MV-4-11 (cell line): ENCODE measurements around the gene LANCL2.

Experiments
- DNase-seq: peaks from one replicate; lab custom pipeline; 2025; lab: John Stamatoyannopoulos, UW

LANCL2 gene

DNA sequence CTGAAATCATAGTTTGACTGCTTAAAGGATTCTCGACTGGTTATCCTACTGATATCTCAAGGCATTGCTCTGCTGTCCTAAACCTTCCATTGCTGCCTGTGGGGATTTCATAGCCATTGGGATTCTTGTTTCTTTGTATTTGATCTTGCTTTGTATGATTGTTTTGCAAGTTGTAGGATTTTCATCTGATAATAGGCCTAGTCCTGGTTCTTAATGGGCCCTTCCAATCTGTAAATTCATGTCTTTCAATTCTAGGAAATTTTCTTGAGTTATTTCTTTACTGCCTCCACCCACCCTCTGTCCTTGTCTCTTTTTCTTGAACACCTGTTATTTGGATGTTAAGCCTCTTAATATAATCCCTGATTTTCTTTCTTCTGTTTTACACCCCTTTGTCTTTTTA lies 72.2 kb downstream of the LANCL2 start:
- no peak for DNase-seq

- no peak for DNase-seq
Observed at GRCh38 chr7:55438085-55438756, 73.1 kb downstream of the LANCL2 start.

DNA sequence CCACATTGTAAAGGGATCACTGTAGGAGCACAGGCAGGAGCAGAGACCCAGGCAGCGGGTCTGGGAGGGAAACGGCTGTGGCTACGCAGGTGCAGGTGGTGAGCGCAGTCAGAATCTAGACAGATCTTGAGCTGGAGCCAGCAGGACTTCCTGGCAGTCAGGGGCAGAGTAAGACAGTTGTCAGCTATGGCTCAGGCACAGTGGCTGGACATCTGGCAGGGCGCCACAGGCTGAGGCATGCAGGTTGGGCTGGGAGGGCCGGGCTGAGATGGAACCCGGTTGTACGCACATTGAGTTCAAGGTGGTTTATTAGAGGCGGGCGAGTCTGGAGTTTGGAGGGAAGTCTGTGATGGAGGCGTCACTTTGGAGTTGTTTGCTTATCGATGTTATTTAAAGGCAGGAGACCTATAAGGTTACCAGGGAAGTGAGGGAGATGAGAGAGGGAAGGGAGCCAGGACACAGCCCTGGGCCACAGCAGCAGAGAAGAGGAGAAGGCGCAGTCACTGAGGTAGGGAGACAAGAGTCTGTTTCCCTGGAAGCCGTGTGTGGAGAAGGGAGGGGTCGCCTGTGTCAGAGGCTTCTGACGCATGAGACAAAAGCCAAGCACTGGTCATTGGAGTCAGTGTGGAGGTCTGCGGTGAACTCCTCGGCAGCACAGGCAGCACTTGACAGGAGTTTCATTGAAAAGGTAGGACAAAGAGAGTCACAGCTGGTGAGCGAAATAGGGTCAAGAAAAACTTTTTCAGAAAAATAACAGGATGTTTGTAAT lies 73.8 kb downstream of the LANCL2 start:
- DNase-seq, result no peak

DNA sequence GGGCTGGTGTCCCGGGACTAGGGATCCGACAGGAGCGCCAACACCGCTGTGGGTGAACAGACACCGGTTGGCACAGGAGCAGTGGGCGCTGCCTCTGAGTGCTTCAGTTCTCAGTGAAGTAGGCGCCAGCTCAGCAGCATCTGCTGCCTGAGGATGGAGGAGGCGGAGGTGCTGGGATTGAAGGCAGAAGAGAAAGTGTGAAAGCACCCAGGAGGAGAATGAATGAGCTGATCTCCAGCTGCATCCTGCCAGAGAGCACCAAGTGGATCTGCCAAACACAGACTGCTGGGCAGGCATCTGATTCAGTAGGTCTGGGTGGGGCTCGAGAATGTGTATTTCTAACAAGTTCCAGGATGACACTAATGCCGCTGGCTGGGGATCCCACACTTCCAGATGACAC lies 74.5 kb downstream of the LANCL2 start:
- DNase-seq, result no peak

DNA sequence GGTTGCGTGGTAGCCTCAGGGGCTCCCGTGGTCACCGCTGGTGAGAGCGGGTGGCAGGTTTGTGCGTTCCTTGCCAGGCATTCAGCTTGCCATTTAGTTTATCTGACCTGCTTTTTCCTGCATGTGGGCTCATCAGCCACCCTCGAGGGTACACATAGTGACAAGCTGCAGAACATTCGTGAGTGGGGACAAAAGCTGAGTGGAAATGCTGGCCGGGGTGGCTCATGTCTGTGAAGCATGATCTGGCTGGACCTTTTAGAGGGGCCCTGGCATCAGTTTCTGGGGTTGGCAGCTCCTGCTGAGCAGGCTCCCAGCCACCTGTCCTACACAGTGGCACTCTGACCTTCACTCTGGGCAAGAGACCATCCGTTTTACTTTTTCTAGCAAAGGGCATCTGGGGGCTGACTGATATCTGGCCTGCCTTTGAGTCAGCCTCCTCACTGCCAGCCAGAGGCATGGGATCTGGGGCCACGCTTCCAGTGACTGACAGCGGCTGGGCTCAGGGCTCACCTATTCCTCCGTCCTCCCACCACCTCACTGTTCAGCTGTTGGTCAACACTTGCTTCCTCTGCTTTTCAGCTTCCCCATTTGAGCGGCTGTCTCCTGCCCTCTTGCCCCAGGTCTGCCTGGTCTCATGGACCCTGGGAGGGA lies 75.0 kb downstream of the LANCL2 start:
- DNase-seq, result no peak

- no peak for DNase-seq
Observed at GRCh38 chr7:55441002-55441401, 75.9 kb downstream of the LANCL2 start.

GRCh38 chr7:55441774-55442522 lies 76.8 kb downstream of the LANCL2 start:
- no peak for DNase-seq

- no peak for DNase-seq
Observed at GRCh38 chr7:55444786-55445185, 79.6 kb downstream of the LANCL2 start.

DNA sequence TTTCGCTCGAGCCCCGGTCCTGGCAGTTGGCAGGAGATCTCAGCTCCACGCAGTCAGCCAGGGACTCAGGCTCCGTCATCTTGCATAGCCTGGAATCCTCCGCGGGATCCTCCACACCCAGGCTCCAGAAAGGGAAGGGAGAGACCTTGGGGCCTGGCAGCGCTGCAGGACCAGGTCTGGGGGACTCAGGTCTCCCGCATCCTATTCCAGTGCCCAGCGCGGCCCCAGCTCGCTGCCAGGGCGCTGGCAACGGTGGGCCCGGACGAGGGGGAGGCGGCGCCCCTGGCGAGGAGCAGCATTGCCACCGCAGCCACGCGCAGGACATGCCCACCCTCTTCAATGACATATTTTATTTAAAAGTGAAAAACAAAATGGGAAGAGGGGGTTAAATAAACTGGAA lies 83.4 kb downstream of the LANCL2 start:
- no peak for DNase-seq

- no peak for DNase-seq
Observed at GRCh38 chr7:55449205-55449991, 84.3 kb downstream of the LANCL2 start.

DNA sequence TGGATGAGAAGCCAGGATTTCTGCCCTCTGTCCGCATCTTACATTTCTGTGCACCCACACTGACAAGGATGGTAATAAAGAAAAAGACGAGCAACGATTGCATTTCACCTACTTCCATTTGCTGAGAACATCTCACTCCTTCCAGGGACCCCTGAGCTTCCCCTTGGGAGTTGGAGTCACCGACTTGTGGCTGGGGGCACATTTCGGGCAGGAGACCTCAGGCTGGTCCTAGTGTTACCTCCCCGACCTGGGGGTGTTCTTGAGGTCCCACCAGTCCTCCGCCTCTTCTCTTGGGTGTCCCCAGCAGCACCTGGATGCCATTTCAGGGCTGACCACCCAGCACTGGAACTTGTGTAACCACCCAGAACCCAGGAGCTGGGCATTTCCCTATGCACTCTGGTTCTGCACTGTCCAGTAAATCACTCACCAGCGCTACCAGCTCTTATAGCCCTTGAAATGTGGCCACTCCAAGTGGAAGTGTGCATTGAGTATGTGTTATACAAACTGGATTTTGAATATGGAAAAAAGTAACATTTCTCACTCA lies 84.9 kb downstream of the LANCL2 start:
- no peak for DNase-seq

- no peak for DNase-seq
Observed at GRCh38 chr7:55452971-55453370, 87.8 kb downstream of the LANCL2 start.

DNA sequence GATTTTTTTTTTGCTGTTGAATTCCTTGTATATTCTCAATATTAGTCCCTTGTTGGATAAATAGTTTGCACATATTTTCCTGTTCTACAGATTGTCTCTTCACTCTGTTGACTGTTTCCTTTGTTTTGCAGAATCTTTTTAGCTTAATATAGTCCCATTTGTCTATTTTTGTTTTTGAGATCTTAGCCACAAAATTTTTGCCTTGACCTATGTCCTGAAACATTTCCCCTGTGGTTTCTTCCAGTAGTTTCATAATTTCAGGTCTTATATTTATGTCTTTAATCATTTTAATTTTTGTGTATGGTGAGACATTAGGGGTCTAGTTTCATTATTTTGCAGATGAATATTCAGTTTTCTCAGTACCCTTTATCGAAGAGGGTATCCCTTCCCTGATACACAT lies 92.7 kb downstream of the LANCL2 start:
- DNase-seq, result no peak

- DNase-seq, result no peak
Observed at GRCh38 chr7:55458351-55458750, 93.2 kb downstream of the LANCL2 start.

DNA sequence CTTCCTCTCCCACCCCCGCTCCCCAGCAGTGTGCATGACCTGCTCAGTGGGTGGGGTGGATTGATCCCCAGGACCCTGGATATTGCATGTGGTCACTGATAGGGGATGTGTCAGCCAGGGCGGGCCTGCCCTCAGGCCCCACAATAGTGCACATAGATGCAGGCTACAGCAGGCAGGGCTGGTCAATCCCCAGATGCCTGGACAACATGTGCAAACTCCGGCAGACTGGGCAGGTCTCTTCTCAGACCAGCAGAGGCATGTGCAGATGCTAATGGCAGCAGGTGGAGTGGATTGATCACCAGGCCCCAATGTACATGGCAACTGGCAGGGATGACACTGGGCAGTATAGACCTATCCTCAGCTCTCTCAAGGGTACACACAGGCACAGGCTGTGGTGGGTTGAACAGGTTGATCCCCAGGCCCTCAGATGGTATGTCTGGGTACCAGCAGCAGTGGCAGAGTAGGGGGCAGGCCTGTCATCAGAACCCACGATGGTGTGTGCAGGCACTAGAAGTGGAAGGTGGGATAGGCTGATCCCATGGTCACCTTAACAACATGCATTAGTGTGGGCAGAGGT lies 98.6 kb downstream of the LANCL2 start:
- DNase-seq, result no peak

DNA sequence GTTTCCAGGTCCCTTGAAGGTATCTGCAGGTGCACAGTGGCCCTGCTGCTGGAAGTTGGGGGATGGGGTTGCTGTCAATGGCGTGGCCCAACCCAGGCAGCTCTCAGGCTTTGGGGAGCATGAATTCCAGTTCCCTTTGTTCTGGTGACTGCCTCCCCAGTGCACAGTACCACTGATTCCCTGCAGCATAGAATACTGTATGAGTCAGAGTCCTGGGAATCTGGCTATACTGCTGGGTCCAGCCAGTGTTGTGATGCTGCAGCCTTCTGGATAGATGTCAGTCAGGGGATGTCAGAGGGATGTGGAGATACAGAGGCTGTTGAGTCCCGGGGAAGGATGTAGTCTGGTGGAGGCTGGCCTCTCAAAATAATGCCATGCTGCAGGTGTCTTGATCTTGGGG lies 99.3 kb downstream of the LANCL2 start:
- no peak for DNase-seq

- no peak for DNase-seq
Observed at GRCh38 chr7:55465691-55466090, 100.6 kb downstream of the LANCL2 start.

DNA sequence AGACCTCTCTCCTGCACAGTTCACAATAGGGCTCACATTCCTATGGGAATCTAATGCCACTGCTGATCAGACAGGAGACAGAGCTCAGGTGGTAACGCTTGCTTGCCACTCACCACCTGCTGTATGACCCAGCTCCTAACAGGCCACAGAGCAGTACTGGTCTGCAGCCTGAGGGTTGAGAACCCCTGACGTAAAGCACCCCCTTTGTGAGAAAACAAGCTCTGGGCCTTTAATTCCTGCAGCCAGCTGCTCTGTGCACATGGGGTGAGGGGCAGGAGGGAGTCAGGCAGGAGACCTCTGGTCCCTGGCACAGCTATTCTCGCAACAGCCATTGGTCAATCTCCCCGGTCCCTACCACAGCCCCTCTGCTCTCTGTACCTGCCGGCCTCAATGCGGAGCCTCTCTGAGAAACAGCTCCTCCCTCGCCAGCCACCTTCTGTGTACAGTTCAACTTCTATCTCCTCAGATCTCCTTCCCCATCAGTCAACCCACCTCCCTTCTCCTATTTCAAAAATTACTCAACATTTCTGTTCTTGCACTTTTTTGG lies 102.0 kb downstream of the LANCL2 start:
- no peak for DNase-seq

DNA sequence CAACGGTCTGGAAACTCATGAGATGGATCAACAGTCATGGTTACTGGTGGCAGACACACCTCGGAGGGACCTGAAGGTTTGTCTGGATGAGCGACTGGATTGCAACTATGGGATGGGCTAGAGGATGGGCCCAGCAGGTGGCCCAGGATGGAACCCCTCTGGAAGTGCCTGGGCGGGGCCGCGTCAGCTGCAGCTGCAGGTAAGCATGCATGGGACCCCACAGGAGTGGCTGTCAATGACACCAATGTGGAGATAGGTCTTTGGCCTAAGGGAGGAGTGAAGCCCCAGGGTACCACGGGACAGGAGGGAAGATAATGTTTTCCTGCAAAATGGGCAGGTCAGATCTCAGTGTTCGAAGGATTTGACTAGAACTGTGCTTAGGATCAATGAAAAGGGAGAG lies 103.4 kb downstream of the LANCL2 start:
- no peak for DNase-seq

DNA sequence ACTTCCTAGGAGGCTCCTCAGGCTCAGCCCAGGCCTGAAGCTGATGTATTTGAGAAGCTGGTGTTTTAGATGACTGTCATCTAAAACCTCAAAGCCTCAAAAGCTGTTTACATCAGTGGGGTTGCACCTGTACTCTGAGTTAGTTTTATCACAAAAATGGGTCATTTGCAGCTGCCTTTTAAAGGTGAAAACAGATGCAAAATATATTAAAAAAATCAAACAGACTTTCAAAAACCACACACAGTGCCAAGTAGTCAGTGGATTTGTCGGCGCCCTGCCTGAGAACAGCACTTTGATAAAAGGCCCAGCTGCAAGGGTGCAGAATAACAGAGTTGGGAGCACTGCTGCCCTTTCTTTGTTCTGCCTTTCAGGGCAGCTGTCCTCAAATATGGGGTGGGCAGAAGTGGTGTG lies 104.1 kb downstream of the LANCL2 start:
- DNase-seq, result no peak

DNA sequence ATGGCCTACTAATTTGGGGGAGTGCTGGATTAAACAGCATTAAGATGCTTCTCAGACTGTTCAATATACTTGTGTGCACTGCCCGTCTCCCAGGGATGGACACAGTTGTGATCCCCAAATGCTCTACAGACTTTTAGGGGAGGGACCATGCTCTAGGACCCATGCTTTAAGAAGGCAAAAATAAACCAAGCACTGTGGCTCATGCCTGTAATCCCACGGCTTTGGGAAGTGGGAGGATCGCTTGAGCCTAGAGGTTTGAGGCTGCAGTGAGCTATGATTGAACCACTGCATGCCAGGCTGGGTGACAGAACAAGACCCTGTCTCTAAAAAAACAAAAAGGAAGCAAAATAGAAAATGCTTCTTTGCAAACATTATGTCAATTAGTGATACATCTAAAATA lies 104.6 kb downstream of the LANCL2 start:
- DNase-seq, result no peak
